Measurements from ENCODE around the gene DLGAP1.
"Not testable (repeated sequence)": the region's sequence is repeated elsewhere in the genome, so short reads cannot be mapped to it uniquely, and the experiment has no call there.

Gene DLGAP1

GRCh38 chr18:3598581-3598980, 856.5 kb downstream of the DLGAP1 start:
- DNase-seq (ENCODE audit: low spot score): no peak

GRCh38 chr18:3597409-3598357, 857.4 kb downstream of the DLGAP1 start:
- no peak for DNase-seq (ENCODE audit: low spot score)

- DNase-seq (ENCODE audit: low spot score): no peak
These were observed 858.3 kb downstream of the DLGAP1 start for GRCh38 chr18:3596637-3597384.

GRCh38 chr18:3596324-3596636, 858.8 kb downstream of the DLGAP1 start:
- no peak for DNase-seq (ENCODE audit: low spot score)

GRCh38 chr18:3595369-3596273, 859.5 kb downstream of the DLGAP1 start:
- no peak for DNase-seq (ENCODE audit: low spot score)

GRCh38 chr18:3594760-3595368, 860.2 kb downstream of the DLGAP1 start:
- DNase-seq (ENCODE audit: low spot score): no peak

GRCh38 chr18:3593904-3594759, 861.0 kb downstream of the DLGAP1 start:
- DNase-seq (ENCODE audit: low spot score): peak; percentile 77

GRCh38 chr18:3593381-3593903, 861.7 kb downstream of the DLGAP1 start:
- peak; percentile 43 for DNase-seq (ENCODE audit: low spot score)

GRCh38 chr18:3592864-3593263, 862.2 kb downstream of the DLGAP1 start:
- no peak for DNase-seq (ENCODE audit: low spot score)

GRCh38 chr18:3590096-3590630, 864.9 kb downstream of the DLGAP1 start:
- DNase-seq (ENCODE audit: low spot score): no peak

GRCh38 chr18:3585656-3586509, 869.2 kb downstream of the DLGAP1 start:
- DNase-seq (ENCODE audit: low spot score): peak; percentile 85

- peak; percentile 47 for DNase-seq (ENCODE audit: low spot score)
These were observed 870.1 kb downstream of the DLGAP1 start for GRCh38 chr18:3584897-3585460.

GRCh38 chr18:3584266-3584861, 870.7 kb downstream of the DLGAP1 start:
- no peak for DNase-seq (ENCODE audit: low spot score)

GRCh38 chr18:3583873-3584247, 871.2 kb downstream of the DLGAP1 start:
- no peak for DNase-seq (ENCODE audit: low spot score)

- not testable (repeated sequence) for DNase-seq (ENCODE audit: low spot score)
These were observed 871.8 kb downstream of the DLGAP1 start for GRCh38 chr18:3583106-3583872.

GRCh38 chr18:3581890-3582289, 873.2 kb downstream of the DLGAP1 start:
- no peak for DNase-seq (ENCODE audit: low spot score)

GRCh38 chr18:3580523-3581025, 874.5 kb downstream of the DLGAP1 start:
- not testable (repeated sequence) for DNase-seq (ENCODE audit: low spot score)

- no peak for DNase-seq (ENCODE audit: low spot score)
These were observed 875.4 kb downstream of the DLGAP1 start for GRCh38 chr18:3579701-3580100.

Data from iPS-NIHi11 (cell line).